Medulla oblongata (tissue), 1 donor: ENCODE results near the gene MBLAC2.

Experiments
- DNase-seq: peaks from one replicate; pipeline ENCODE4 v3.0.0-alpha.2; 2015; ENCODE audit errors: extremely low spot score

MBLAC2 gene

GRCh38 chr5:90461288-90461687 lies 13.3 kb downstream of the MBLAC2 start:
- no peak for DNase-seq

- no peak for DNase-seq
Measured at GRCh38 chr5:90446961-90447360, 27.6 kb downstream of the MBLAC2 start.

- DNase-seq = no peak
Measured at GRCh38 chr5:90440644-90441043, 33.9 kb downstream of the MBLAC2 start.

- DNase-seq = no peak
Measured at GRCh38 chr5:90438100-90438499, 36.5 kb downstream of the MBLAC2 start.

GRCh38 chr5:90437663-90438062 lies 36.9 kb downstream of the MBLAC2 start:
- DNase-seq = no peak

- DNase-seq = peak; percentile 65
Measured at GRCh38 chr5:90434116-90434714, 40.4 kb downstream of the MBLAC2 start.

GRCh38 chr5:90424245-90424644 lies 50.3 kb downstream of the MBLAC2 start:
- DNase-seq = no peak

- no peak for DNase-seq
Measured at GRCh38 chr5:90421136-90421535, 53.4 kb downstream of the MBLAC2 start.

- DNase-seq = no peak
Measured at GRCh38 chr5:90418214-90418613, 56.4 kb downstream of the MBLAC2 start.

- no peak for DNase-seq
Measured at GRCh38 chr5:90410178-90410762, 64.3 kb downstream of the MBLAC2 start.

GRCh38 chr5:90409318-90410177 lies 65.0 kb downstream of the MBLAC2 start, which contains the start of gene CETN3:
Gene CETN3 (minus strand): TSS chr5:90409756. CDS start chr5:90409661, 95 bp downstream.
- peak; percentile 98 for DNase-seq

GRCh38 chr5:90408571-90409317 lies 65.8 kb downstream of the MBLAC2 start:
- DNase-seq = peak; percentile 21
